Smooth muscle cell (in vitro differentiated cells): ENCODE results near the gene LTB4R. TPM values are rescaled to one million over a fixed set of nuclear protein-coding genes. Genes with fewer than 3 reads are reported as not detected.

ENCODE experiments used
- DNase-seq: peaks from one replicate; lab custom pipeline; 2025; ENCODE audit not compliant: unreplicated experiment; lab: John Stamatoyannopoulos, UW
- H2AFZ ChIP-seq: fragments of 200-600 bp; sonication (generic); 2 replicates; pipeline ENCODE4 v1.6.0; 2016; ENCODE audit warnings: antibody characterized with exemption, low read depth, mild to moderate bottlenecking
- H3F3A ChIP-seq: fragments of 200-600 bp; sonication (generic); 2 replicates; pipeline ENCODE4 v1.6.0; 2017; ENCODE audit warnings: antibody characterized with exemption, low read depth
- H3K27ac ChIP-seq: fragments of 200-600 bp; sonication (generic); 2 replicates; pipeline ENCODE4 v1.5.1; 2016; ENCODE audit warnings: low read depth, mild to moderate bottlenecking
- H3K27me3 ChIP-seq: fragments of 200-600 bp; sonication (generic); 2 replicates; pipeline ENCODE4 v1.6.1; 2016; ENCODE audit warnings: low read depth, mild to moderate bottlenecking
- H3K36me3 ChIP-seq: fragments of 200-600 bp; sonication (generic); 2 replicates; pipeline ENCODE4 v1.5.1; 2016; ENCODE audit warnings: low read depth
- H3K4me1 ChIP-seq: fragments of 200-600 bp; sonication (generic); 2 replicates; pipeline ENCODE4 v1.5.1; 2016; ENCODE audit warnings: low read depth
- H3K4me2 ChIP-seq: fragments of 200-600 bp; sonication (generic); 2 replicates; pipeline ENCODE4 v1.6.0; 2016; ENCODE audit warnings: mild to moderate bottlenecking
- H3K4me3 ChIP-seq: fragments of 200-600 bp; sonication (generic); 2 replicates; pipeline ENCODE4 v1.5.1; 2016; ENCODE audit warnings: mild to moderate bottlenecking
- H3K79me2 ChIP-seq: fragments of 200-600 bp; sonication (generic); 2 replicates; pipeline ENCODE4 v1.6.0; 2016; ENCODE audit warnings: low read depth, mild to moderate bottlenecking
- H3K9ac ChIP-seq: fragments of 200-600 bp; sonication (generic); 2 replicates; pipeline ENCODE4 v1.6.0; 2016; ENCODE audit warnings: low read depth
- H3K9me3 ChIP-seq: fragments of 200-600 bp; sonication (generic); replicated peaks from 2 replicates; pipeline ENCODE4 v1.5.1; 2016; ENCODE audit warnings: low read depth
- H4K20me1 ChIP-seq: fragments of 200-600 bp; sonication (generic); 2 replicates; pipeline ENCODE4 v1.6.0; 2016; ENCODE audit warnings: low read depth
- WGBS: methylation state at CpG from one replicate; pipeline ENCODE4 v1.1.7; 2016; ENCODE audit warnings: low lambda C conversion rate; 5-methylcytosine and 5-hydroxymethylcytosine counted together
- polyA plus RNA-seq: library from polyadenylated mRNA; unstranded; fragments of >200 nt; fragmentation: Nextera tagmentation; extraction: Ambion mirVana; gene quantifications from 2 replicates; pipeline ENCODE4 v1.2.1, GENCODE V29; 2016
- total RNA-seq: library from RNA; depleted of rRNA; stranded (reverse); fragments of >200 nt; gene quantifications from 2 replicates; pipeline ENCODE4 v1.2.3, GENCODE V29; 2014
- TF ChIP-seq, protein P1 (sequence below): fragments of 200-600 bp; sonication (generic); IDR thresholded peaks from 2 replicates; pipeline ENCODE4 v1.5.1; 2017; ENCODE audit warnings: borderline replicate concordance, mild to moderate bottlenecking, antibody characterized with exemption; ENCODE audit not compliant: insufficient read depth, poor library complexity, severe bottlenecking

Gene LTB4R
- total and polyA plus RNA-seq, 2 experiments from 2014 or later: 1.6 to 2.7 TPM

GRCh38 chr14:24309538-24310264 is 1.6 kb upstream of the LTB4R start, which contains the start of gene LTB4R2:
TSS of gene LTB4R2 (plus strand) at chr14:24310140. CDS start at chr14:24310665, 525 bp downstream.
- Histone ChIP-seq H4K20me1 (no peaks in the 10 kb centered on the region), H3K4me3 (no peak within 1 kb of the TSS), H3K36me3 (no peaks in the 10 kb centered on the region), H3K4me2 (no peak within 1 kb of the TSS), H3K27me3 (no peaks in the 10 kb centered on the region), H2AFZ (no peak within 1 kb of the TSS), H3K9ac (no peak within 1 kb of the TSS), H3K27ac (no peak within 1 kb of the TSS), H3K4me1 (no peaks in the 10 kb centered on the region), H3F3A (no peaks in the 10 kb centered on the region), H3K79me2 (no peaks in the 10 kb centered on the region), H3K9me3 (no peaks in the 10 kb centered on the region)
- TF ChIP-seq, protein P1, sequence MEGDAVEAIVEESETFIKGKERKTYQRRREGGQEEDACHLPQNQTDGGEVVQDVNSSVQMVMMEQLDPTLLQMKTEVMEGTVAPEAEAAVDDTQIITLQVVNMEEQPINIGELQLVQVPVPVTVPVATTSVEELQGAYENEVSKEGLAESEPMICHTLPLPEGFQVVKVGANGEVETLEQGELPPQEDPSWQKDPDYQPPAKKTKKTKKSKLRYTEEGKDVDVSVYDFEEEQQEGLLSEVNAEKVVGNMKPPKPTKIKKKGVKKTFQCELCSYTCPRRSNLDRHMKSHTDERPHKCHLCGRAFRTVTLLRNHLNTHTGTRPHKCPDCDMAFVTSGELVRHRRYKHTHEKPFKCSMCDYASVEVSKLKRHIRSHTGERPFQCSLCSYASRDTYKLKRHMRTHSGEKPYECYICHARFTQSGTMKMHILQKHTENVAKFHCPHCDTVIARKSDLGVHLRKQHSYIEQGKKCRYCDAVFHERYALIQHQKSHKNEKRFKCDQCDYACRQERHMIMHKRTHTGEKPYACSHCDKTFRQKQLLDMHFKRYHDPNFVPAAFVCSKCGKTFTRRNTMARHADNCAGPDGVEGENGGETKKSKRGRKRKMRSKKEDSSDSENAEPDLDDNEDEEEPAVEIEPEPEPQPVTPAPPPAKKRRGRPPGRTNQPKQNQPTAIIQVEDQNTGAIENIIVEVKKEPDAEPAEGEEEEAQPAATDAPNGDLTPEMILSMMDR: no peak
- DNase-seq: no peak
- 87% methylated on average over 5 of the region's 5 CpGs for WGBS

GRCh38 chr14:24310265-24310645 is 1.0 kb upstream of the LTB4R start:
- Histone ChIP-seq H3K9ac (no peak overlapping the region), H3K4me1 (no peaks in the 10 kb centered on the region), H3F3A (no peaks in the 10 kb centered on the region), H3K36me3 (no peaks in the 10 kb centered on the region), H2AFZ (no peak overlapping the region), H3K27ac (no peak overlapping the region), H3K27me3 (no peaks in the 10 kb centered on the region), H3K4me2 (no peak overlapping the region), H3K79me2 (no peaks in the 10 kb centered on the region), H4K20me1 (no peaks in the 10 kb centered on the region), H3K4me3 (no peak overlapping the region), H3K9me3 (no peaks in the 10 kb centered on the region)
- DNase-seq: no peak
- 94% methylated on average over 5 of the region's 5 CpGs for WGBS
- TF ChIP-seq, protein P1: no peak

DNA sequence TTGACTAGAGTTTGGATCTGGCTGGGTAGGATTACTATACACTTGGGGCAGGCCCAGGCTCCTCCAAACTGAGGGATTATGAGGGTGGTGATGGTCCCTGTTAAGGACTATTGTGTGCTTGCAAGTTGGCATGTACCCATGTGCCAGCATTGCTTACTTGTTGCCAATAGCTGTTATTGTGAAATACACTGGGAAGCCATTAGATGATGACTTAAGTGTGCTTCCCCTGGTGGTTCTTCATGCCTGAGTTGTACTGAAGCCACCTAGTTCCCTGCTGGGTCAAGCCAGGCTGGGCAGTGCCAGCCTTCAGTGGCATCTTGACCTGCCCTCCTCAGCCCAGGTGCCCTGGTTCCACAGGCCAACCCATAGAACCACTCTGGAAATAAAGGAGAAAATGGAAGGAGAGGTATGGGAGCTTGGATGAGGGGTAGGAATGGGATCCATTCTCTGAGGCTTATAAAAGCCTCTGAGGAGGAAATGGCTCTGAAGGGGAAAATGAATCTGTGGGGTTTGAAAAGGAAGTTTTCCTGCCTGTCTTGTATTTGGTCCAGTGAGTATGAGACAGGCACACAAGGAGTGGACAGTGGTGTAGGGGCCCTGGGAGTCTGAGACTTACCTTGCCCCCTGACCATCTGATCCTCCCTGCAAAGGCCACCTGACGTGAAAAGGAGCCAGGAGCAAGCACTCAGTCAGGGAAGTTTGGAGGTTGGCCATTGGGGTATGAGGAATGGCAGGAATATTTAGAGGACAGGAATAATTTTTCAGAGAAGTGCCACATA is 724 bp downstream of the LTB4R start:
- Histone ChIP-seq H3K4me1 (no peaks in the 10 kb centered on the region), H3K4me3 (no peak overlapping the region), H3K27ac (no peak overlapping the region), H3F3A (no peaks in the 10 kb centered on the region), H2AFZ (no peak overlapping the region), H3K36me3 (no peaks in the 10 kb centered on the region), H3K9me3 (no peaks in the 10 kb centered on the region), H4K20me1 (no peaks in the 10 kb centered on the region), H3K4me2 (no peak overlapping the region), H3K27me3 (no peaks in the 10 kb centered on the region), H3K79me2 (no peaks in the 10 kb centered on the region), H3K9ac (no peak overlapping the region)
- DNase-seq: no peak
- 100% methylated on average over 1 of the region's 1 CpG for WGBS
- TF ChIP-seq, protein P1: no peak
